Nephron (organoid): ENCODE results near the gene NEK10.

ENCODE experiments used
- H3K27ac Mint-ChIP-seq, 3 experiments: 2 replicates each; pipeline ENCODE4 v1.8.0; 2020; ENCODE audit warnings: mixed read lengths in 3 of 3, mild to moderate bottlenecking in 2 of 3, moderate library complexity in 1 of 3
- H3K27me3 Mint-ChIP-seq: 2 replicates; pipeline ENCODE4 v1.8.0; 2021; ENCODE audit warnings: low read depth, mild to moderate bottlenecking, moderate library complexity, mixed read lengths
- H3K36me3 Mint-ChIP-seq: 2 replicates; pipeline ENCODE4 v1.8.0; 2020; ENCODE audit warnings: low read depth, mixed read lengths
- H3K4me1 Mint-ChIP-seq: 2 replicates; pipeline ENCODE4 v1.8.0; 2020; ENCODE audit warnings: mixed read lengths
- H3K4me3 Mint-ChIP-seq, 3 experiments: 2 replicates each; pipeline ENCODE4 v1.8.0; 2020; ENCODE audit warnings: mild to moderate bottlenecking in 3 of 3, mixed read lengths in 3 of 3, moderate library complexity in 2 of 3
- H3K9me3 Mint-ChIP-seq: 2 replicates; pipeline ENCODE4 v1.8.0; 2020; ENCODE audit warnings: mixed read lengths
- TF ChIP-seq, protein P1 (sequence below), 3 experiments: fragments of 200-600 bp; sonication (generic); IDR thresholded peaks; one replicate each; pipeline ENCODE4 v1.5.0; 2021; ENCODE audit warnings: antibody characterized with exemption in 3 of 3; ENCODE audit not compliant: unreplicated experiment in 3 of 3

Gene NEK10

DNA sequence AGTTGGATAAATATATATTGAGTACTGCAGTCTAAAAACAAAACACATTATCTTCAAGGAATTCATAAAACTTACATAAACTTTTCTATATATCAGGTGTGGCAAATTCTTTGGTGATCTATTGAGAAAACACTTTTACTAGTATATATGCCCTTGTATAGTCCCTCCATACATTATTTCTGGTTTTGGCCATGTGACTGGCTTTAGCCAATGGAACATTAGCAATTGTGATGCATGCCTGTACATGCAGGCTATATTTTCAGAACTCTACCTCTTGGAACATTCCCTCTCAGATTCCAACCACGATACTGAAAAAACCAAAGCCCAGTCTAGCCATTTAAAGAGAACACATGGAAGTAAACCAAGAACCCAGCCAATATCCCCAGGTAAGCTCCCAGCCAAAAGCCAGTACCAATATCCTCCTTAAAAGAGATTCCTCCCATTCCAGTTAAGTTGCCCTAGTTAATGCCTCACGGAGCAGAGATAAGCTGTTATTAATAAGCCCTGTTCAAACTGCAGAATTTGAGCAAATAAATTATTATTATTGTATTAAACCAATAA lies 152.8 kb downstream of the NEK10 start:
- TF ChIP-seq, protein P1, sequence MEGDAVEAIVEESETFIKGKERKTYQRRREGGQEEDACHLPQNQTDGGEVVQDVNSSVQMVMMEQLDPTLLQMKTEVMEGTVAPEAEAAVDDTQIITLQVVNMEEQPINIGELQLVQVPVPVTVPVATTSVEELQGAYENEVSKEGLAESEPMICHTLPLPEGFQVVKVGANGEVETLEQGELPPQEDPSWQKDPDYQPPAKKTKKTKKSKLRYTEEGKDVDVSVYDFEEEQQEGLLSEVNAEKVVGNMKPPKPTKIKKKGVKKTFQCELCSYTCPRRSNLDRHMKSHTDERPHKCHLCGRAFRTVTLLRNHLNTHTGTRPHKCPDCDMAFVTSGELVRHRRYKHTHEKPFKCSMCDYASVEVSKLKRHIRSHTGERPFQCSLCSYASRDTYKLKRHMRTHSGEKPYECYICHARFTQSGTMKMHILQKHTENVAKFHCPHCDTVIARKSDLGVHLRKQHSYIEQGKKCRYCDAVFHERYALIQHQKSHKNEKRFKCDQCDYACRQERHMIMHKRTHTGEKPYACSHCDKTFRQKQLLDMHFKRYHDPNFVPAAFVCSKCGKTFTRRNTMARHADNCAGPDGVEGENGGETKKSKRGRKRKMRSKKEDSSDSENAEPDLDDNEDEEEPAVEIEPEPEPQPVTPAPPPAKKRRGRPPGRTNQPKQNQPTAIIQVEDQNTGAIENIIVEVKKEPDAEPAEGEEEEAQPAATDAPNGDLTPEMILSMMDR (IDR thresholded peaks at IDR 0.05; ENCODE audit: unreplicated experiment in 3 of 3): no peak
- Mint-ChIP-seq H3K36me3 (no peaks in the 10 kb centered on the region), H3K9me3 (no peaks in the 10 kb centered on the region), H3K4me1 (no peaks in the 10 kb centered on the region), H3K27ac (no peak overlapping the region), H3K27me3 (no peaks in the 10 kb centered on the region), H3K4me3 (no peak overlapping the region)

DNA sequence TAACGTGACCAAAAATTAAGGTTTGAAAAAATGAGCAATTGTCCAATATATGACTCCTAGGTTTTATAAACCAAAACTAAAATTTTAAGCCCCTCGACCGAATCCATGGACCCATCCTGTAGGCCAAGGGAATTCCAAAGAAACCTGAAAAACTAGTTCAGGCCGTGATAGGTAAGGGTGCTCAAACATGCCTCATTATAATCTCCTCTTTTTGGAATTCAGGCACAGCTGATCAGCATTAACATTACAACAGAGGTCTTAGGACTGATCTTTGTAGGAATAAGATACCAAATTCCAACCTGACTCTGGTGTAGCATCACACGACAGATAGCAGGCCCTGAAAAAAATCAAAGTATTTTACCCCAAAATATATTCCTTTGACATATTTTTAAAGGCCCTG lies 155.7 kb downstream of the NEK10 start:
- Mint-ChIP-seq H3K4me3 (no peak overlapping the region), H3K27ac (no peak overlapping the region), H3K9me3 (no peaks in the 10 kb centered on the region), H3K27me3 (no peaks in the 10 kb centered on the region), H3K36me3 (no peaks in the 10 kb centered on the region), H3K4me1 (no peaks in the 10 kb centered on the region)
- TF ChIP-seq, protein P1 (IDR thresholded peaks at IDR 0.05; ENCODE audit: unreplicated experiment in 3 of 3): no peak

DNA sequence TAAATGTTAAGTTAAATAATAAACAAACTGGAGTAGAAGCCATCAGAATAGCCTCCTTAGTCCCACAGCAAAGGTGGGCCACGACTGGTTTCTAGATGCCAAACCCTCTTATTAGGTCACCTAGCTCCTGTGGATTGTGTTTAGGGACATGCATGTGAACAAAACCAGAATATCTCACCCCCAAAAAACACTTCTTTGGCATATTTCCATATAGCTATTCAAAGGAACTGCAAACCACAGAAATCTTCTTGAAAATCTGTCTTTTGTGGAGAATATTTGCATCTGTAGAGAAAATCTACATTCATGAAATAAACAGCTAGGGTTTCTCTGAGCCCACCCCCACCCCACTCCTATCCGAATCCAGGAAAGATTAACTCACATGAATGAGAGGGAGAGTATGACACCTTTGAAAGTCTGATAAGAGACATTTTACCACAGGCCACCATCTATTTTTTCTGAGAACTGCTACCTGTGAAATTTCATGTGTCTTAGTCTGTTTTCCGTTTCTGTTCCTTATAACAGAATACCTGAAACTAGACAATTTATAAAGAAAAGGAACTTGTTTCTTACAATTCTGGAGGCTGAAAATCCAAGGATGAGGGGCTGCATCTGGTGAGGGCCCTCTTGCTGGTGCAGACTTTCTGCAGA lies 159.4 kb downstream of the NEK10 start:
- Mint-ChIP-seq H3K27ac (no peak overlapping the region), H3K4me3 (no peak overlapping the region), H3K27me3 (no peaks in the 10 kb centered on the region), H3K9me3 (peaks cover 6% of the 10 kb centered on the region), H3K36me3 (no peaks in the 10 kb centered on the region), H3K4me1 (no peaks in the 10 kb centered on the region)
- TF ChIP-seq, protein P1 (IDR thresholded peaks at IDR 0.05; ENCODE audit: unreplicated experiment in 3 of 3): no peak

DNA sequence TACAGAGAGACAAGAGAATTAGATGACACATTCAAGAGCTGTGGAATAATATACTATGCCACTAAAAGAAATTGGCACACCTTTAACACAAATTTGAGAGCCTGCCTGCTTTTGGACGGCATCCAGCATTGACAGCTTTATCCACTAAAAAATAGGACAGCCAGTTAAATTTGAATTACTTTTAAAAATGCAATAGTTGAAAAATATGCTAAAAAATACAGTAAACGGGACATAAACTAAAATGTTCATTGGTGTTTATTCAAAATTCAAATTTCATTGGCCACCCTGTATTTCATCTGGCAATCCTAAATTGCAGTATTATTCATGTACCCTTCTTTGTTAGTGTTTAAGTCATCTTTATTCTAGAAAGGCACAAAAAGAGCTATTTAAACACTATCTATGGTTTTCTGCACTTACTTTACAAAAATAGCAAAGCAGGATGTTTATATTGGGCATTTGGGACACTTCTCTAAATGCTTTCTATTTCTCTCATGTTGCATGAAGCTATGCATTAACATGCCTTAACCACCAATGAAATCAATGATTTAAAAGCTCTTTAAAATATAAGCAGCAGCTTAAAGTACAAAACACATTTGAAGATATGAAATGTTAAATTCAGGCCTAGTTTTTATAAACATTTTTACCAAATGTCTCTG lies 160.1 kb downstream of the NEK10 start:
- Mint-ChIP-seq H3K27ac (no peak overlapping the region), H3K4me3 (no peak overlapping the region), H3K4me1 (no peaks in the 10 kb centered on the region), H3K27me3 (no peaks in the 10 kb centered on the region), H3K9me3 (peaks cover 6% of the 10 kb centered on the region), H3K36me3 (no peaks in the 10 kb centered on the region)
- TF ChIP-seq, protein P1 (IDR thresholded peaks at IDR 0.05; ENCODE audit: unreplicated experiment in 3 of 3): no peak

DNA sequence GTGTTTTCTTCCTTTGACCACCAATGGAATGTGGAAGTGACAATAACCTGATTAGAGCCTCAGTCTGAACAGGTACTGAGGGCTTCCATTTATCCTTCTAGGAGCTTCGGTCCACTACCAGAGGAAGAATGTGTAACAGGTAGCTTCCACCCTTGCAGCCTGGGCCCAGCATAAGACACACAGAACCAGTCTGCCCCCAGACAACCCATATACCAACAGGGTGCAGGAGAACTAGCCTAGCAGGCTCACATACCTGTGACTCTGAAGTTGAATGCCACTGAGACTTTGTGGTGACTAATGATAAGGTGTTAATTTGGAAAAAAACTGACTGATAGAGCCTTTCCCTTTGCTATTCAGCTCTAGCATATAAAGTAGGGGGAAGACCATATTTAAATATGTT lies 166.2 kb downstream of the NEK10 start:
- H3K27ac Mint-ChIP-seq: no peak overlapping the region
- no peak overlapping the region for H3K4me3 Mint-ChIP-seq
- H3K36me3 Mint-ChIP-seq: peaks cover 2% of the 10 kb centered on the region
- H3K27me3 Mint-ChIP-seq: no peaks in the 10 kb centered on the region
- no peaks in the 10 kb centered on the region for H3K4me1 Mint-ChIP-seq
- TF ChIP-seq, protein P1 (IDR thresholded peaks at IDR 0.05; ENCODE audit: unreplicated experiment in 3 of 3): no peak
- peaks cover 14% of the 10 kb centered on the region for H3K9me3 Mint-ChIP-seq
